Astrocyte (in vitro differentiated cells and primary cell): ENCODE data around the gene ESPNL. TPM values are rescaled to one million over a fixed set of nuclear protein-coding genes. Genes with fewer than 3 reads are reported as not detected.

ENCODE experiments used
- DNase-seq: peaks from one replicate; pipeline ENCODE4 v3.0.0-alpha.2; 2010; ENCODE audit warnings: low read depth
- FAIRE-seq: peaks from 2 replicates; lab custom pipeline; 2011; peaks lifted over from hg19 to GRCh38; lab: Jason Lieb, UNC
- H2AFZ ChIP-seq: 2 replicates; pipeline ENCODE4 v1.6.0; 2012; ENCODE audit warnings: low read depth, low read length, inconsistent platforms
- H3K27ac ChIP-seq: 2 replicates; pipeline ENCODE4 v1.5.1; 2011; ENCODE audit warnings: low read depth, low read length, inconsistent platforms
- H3K27me3 ChIP-seq: 2 replicates; pipeline ENCODE4 v1.6.0; 2011; ENCODE audit warnings: low read length, inconsistent platforms; ENCODE audit not compliant: insufficient read depth
- H3K36me3 ChIP-seq: 2 replicates; pipeline ENCODE4 v1.5.1; 2011; ENCODE audit warnings: low read length, inconsistent platforms; ENCODE audit not compliant: insufficient read depth
- H3K4me1 ChIP-seq: 2 replicates; pipeline ENCODE4 v1.5.1; 2011; ENCODE audit warnings: low read length, inconsistent platforms; ENCODE audit not compliant: insufficient read depth
- H3K4me2 ChIP-seq: 2 replicates; pipeline ENCODE4 v1.6.0; 2012; ENCODE audit warnings: low read length, inconsistent platforms
- H3K4me3 ChIP-seq: 2 replicates; pipeline ENCODE4 v1.5.1; 2011; ENCODE audit warnings: low read depth, mild to moderate bottlenecking, low read length, inconsistent platforms; ENCODE audit not compliant: insufficient read depth
- H3K79me2 ChIP-seq: 2 replicates; pipeline ENCODE4 v1.6.0; 2012; ENCODE audit warnings: mild to moderate bottlenecking, low read length, inconsistent platforms; ENCODE audit not compliant: insufficient read depth
- H3K9ac ChIP-seq: 2 replicates; pipeline ENCODE4 v1.6.0; 2012; ENCODE audit warnings: mild to moderate bottlenecking, low read length, inconsistent platforms
- H3K9me3 ChIP-seq: 2 replicates; pipeline ENCODE4 v1.5.1; 2012; ENCODE audit warnings: low read depth, mild to moderate bottlenecking, low read length, inconsistent platforms; ENCODE audit not compliant: insufficient read depth
- H4K20me1 ChIP-seq: 2 replicates; pipeline ENCODE4 v1.6.0; 2012; ENCODE audit warnings: low read length, inconsistent platforms; ENCODE audit not compliant: insufficient read depth
- H3K27ac Mint-ChIP-seq: one replicate; pipeline ENCODE4 v1.8.0; 2021; ENCODE audit warnings: mild to moderate bottlenecking, mixed read lengths; ENCODE audit not compliant: unreplicated experiment
- H3K27me3 Mint-ChIP-seq: one replicate; pipeline ENCODE4 v1.8.0; 2021; ENCODE audit warnings: low read depth, mixed read lengths; ENCODE audit not compliant: unreplicated experiment
- H3K36me3 Mint-ChIP-seq: one replicate; pipeline ENCODE4 v1.8.0; 2021; ENCODE audit warnings: low read depth, mixed read lengths; ENCODE audit not compliant: unreplicated experiment
- H3K4me1 Mint-ChIP-seq: one replicate; pipeline ENCODE4 v1.8.0; 2021; ENCODE audit warnings: low read depth, mixed read lengths; ENCODE audit not compliant: unreplicated experiment
- H3K4me3 Mint-ChIP-seq: one replicate; pipeline ENCODE4 v1.8.0; 2021; ENCODE audit warnings: mild to moderate bottlenecking, moderate library complexity, mixed read lengths; ENCODE audit not compliant: unreplicated experiment
- H3K9me3 Mint-ChIP-seq: one replicate; pipeline ENCODE4 v1.8.0; 2021; ENCODE audit warnings: mild to moderate bottlenecking, mixed read lengths; ENCODE audit not compliant: unreplicated experiment
- EZH2 ChIP-seq: IDR thresholded peaks from 2 replicates; pipeline ENCODE4 v1.6.1; 2012; ENCODE audit warnings: mild to moderate bottlenecking, low read length, inconsistent platforms; ENCODE audit not compliant: insufficient read depth
- total RNA-seq: library from RNA; stranded (reverse); gene quantifications from 2 replicates; pipeline ENCODE4 v1.2.1, GENCODE V29; 2021
- TF ChIP-seq, protein P1 (sequence below): IDR thresholded peaks from 2 replicates; pipeline ENCODE4 v1.5.1; 2011; ENCODE audit warnings: low read depth, mild to moderate bottlenecking, inconsistent platforms, low read length, moderate library complexity; ENCODE audit not compliant: insufficient read depth

Gene ESPNL
- total RNA-seq, 1 donor from 2014 or later = not detected

DNA sequence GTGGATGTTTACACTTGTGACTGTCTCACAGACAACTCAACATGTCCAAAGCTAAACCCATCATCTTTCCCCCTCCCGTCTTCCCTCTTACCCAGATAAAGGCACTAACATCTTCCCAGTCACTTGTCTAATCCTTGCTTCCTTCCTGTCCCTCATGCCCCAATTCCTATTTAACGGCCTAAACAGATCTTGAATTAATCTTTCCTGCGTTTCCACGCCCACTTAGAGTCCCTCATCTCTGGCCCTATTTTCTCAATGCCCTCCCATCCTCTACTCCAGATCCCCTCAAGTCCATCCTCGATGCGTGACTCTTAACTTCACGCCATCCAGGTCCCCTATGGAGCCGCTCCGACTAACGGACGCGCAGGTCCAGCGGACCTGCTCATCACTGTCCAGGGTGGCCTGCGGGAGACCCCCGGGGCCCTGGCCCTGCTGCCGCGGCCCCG is 40.0 kb upstream of the ESPNL start:
- Histone ChIP-seq H3K4me3 (peak overlapping the region; percentile 83), H3K4me1 (peaks cover 10% of the 10 kb centered on the region), H3K27me3 (no peaks in the 10 kb centered on the region), H4K20me1 (no peaks in the 10 kb centered on the region), H3K27ac (peak overlapping the region; percentile 82), H3K36me3 (no peaks in the 10 kb centered on the region), H3K9me3 (no peaks in the 10 kb centered on the region), H3K4me2 (peak overlapping the region; percentile 91), H3K9ac (peak overlapping the region; percentile 90), H3K79me2 (no peaks in the 10 kb centered on the region), H2AFZ (peak overlapping the region; percentile 95)
- no peaks in the 10 kb centered on the region for H3K27me3 Mint-ChIP-seq
- TF ChIP-seq, protein P1, sequence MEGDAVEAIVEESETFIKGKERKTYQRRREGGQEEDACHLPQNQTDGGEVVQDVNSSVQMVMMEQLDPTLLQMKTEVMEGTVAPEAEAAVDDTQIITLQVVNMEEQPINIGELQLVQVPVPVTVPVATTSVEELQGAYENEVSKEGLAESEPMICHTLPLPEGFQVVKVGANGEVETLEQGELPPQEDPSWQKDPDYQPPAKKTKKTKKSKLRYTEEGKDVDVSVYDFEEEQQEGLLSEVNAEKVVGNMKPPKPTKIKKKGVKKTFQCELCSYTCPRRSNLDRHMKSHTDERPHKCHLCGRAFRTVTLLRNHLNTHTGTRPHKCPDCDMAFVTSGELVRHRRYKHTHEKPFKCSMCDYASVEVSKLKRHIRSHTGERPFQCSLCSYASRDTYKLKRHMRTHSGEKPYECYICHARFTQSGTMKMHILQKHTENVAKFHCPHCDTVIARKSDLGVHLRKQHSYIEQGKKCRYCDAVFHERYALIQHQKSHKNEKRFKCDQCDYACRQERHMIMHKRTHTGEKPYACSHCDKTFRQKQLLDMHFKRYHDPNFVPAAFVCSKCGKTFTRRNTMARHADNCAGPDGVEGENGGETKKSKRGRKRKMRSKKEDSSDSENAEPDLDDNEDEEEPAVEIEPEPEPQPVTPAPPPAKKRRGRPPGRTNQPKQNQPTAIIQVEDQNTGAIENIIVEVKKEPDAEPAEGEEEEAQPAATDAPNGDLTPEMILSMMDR = no peak
- no peak for TF ChIP-seq EZH2
- no peak for FAIRE-seq
- peak overlapping the region; percentile 91 for H3K4me3 Mint-ChIP-seq
- H3K27ac Mint-ChIP-seq = peak overlapping the region; percentile 87
- peaks cover 2% of the 10 kb centered on the region for H3K9me3 Mint-ChIP-seq
- H3K36me3 Mint-ChIP-seq = peaks cover 4% of the 10 kb centered on the region
- H3K4me1 Mint-ChIP-seq = peaks cover 9% of the 10 kb centered on the region
- no peak for DNase-seq

GRCh38 chr2:238060542-238061314 is 39.4 kb upstream of the ESPNL start, which contains the start of gene SCLY:
SCLY (plus strand) TSS chr2:238061001; CDS start chr2:238061055, 54 bp downstream.
- peak within 1 kb of the TSS; percentile 91 for H3K4me2 ChIP-seq
- H3K36me3 Mint-ChIP-seq = peaks cover 4% of the 10 kb centered on the region
- FAIRE-seq (no peak), DNase-seq (peak; percentile 90)
- peaks cover 10% of the 10 kb centered on the region for H3K4me1 ChIP-seq
- H4K20me1 ChIP-seq = no peaks in the 10 kb centered on the region
- peak within 1 kb of the TSS; percentile 97 for H3K4me3 ChIP-seq
- no peaks in the 10 kb centered on the region for H3K27me3 ChIP-seq
- TF ChIP-seq, protein P1 = no peak
- TF ChIP-seq EZH2 = no peak
- peaks cover 9% of the 10 kb centered on the region for H3K4me1 Mint-ChIP-seq
- H3K9ac ChIP-seq = peak within 1 kb of the TSS; percentile 91
- H2AFZ ChIP-seq = peak within 1 kb of the TSS; percentile 97
- no peaks in the 10 kb centered on the region for H3K9me3 ChIP-seq
- peak within 1 kb of the TSS; percentile 87 for H3K27ac Mint-ChIP-seq
- peaks cover 2% of the 10 kb centered on the region for H3K9me3 Mint-ChIP-seq
- no peaks in the 10 kb centered on the region for H3K79me2 ChIP-seq
- H3K4me3 Mint-ChIP-seq = peak within 1 kb of the TSS; percentile 97
- no peaks in the 10 kb centered on the region for H3K27me3 Mint-ChIP-seq
- no peaks in the 10 kb centered on the region for H3K36me3 ChIP-seq
- peak within 1 kb of the TSS; percentile 82 for H3K27ac ChIP-seq
